Measurements from ENCODE around the gene CNIH3. TPM values are rescaled to one million over a fixed set of nuclear protein-coding genes. Genes with fewer than 3 reads are reported as not detected.

Gene CNIH3
- total RNA-seq, 1 donor from 2014 or later = 2.5 TPM

DNA sequence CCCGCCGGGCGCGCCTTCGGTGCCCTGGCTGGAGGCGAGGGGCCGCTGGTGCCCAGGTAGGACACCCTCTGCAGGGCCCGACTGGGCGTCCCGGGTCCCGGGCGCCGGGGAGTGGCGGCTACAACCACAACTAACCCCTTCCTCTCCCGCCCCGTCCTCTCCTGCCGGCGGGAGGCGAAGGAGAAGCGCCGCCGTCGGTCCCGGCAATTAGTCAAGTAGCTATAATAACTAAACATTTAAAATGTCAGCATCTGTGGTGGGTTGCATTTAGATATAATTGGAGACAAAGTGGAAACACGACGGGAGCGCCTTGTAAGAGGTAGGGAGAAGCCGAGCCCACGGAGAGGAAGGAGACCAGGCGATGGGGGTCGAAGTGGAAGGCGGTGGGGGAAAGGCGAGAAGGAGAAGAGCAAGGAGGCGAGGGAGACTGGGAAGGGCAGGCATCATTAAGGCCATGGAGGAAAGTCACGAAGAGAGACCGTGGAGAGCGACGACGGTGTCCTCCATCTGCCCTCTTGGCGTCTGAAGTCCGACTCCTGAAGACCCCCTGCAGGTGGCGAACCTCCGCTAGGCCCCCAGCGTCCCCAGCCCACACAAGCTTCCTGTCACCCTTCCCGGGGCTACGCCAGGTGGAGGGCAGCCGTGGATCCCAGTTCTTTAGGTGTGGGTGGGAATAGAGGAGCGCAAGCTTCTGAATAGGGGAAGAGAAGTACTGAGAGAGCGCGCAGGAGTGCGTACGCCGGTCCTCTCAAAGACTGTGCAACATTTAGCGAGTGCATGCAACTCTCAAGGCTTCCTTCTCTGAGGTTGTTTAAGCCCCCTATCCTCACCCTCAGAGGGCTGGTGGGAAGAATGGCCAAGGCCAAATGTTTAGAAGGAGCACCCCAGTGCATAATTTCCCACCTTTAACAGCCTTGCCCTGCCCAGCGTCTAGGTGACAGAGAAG is 1.6 kb downstream of the CNIH3 start:
- Mint-ChIP-seq H3K9me3 (peaks cover 2% of the 10 kb centered on the region), H3K4me3 (peak overlapping the region; percentile 74), H3K36me3 (no peaks in the 10 kb centered on the region), H3K4me1 (peaks cover 11% of the 10 kb centered on the region), H3K27ac (no peak overlapping the region), H3K27me3 (ENCODE audit: insufficient read depth, low read depth) (peaks cover 50% of the 10 kb centered on the region)
- TF ChIP-seq EZH2phosphoT487 (IDR thresholded peaks at IDR 0.05) (peak; percentile 99), EZH2 (IDR thresholded peaks at IDR 0.05) (peak; percentile 100)
- TF ChIP-seq, protein P1, sequence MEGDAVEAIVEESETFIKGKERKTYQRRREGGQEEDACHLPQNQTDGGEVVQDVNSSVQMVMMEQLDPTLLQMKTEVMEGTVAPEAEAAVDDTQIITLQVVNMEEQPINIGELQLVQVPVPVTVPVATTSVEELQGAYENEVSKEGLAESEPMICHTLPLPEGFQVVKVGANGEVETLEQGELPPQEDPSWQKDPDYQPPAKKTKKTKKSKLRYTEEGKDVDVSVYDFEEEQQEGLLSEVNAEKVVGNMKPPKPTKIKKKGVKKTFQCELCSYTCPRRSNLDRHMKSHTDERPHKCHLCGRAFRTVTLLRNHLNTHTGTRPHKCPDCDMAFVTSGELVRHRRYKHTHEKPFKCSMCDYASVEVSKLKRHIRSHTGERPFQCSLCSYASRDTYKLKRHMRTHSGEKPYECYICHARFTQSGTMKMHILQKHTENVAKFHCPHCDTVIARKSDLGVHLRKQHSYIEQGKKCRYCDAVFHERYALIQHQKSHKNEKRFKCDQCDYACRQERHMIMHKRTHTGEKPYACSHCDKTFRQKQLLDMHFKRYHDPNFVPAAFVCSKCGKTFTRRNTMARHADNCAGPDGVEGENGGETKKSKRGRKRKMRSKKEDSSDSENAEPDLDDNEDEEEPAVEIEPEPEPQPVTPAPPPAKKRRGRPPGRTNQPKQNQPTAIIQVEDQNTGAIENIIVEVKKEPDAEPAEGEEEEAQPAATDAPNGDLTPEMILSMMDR (IDR thresholded peaks at IDR 0.05) = no peak
- Histone ChIP-seq H2AFZ (replicated peaks) (peak overlapping the region; percentile 98), H3F3A (ENCODE audit: low read depth) (peaks cover 23% of the 10 kb centered on the region), H3K79me2 (ENCODE audit: low read depth) (no peaks in the 10 kb centered on the region), H3K27me3 (peaks cover 90% of the 10 kb centered on the region), H3K9me3 (ENCODE audit: low read depth) (no peaks in the 10 kb centered on the region), H4K20me1 (ENCODE audit: low read depth) (peaks cover 16% of the 10 kb centered on the region), H3K36me3 (no peaks in the 10 kb centered on the region), H3K9ac (no peak overlapping the region), H3K4me1 (peaks cover 9% of the 10 kb centered on the region), H3K4me3 (peak overlapping the region; percentile 64), H3K4me2 (peak overlapping the region; percentile 92), H3K27ac (no peak overlapping the region)
- DNase-seq (ENCODE audit: low spot score) = peak; percentile 38

DNA sequence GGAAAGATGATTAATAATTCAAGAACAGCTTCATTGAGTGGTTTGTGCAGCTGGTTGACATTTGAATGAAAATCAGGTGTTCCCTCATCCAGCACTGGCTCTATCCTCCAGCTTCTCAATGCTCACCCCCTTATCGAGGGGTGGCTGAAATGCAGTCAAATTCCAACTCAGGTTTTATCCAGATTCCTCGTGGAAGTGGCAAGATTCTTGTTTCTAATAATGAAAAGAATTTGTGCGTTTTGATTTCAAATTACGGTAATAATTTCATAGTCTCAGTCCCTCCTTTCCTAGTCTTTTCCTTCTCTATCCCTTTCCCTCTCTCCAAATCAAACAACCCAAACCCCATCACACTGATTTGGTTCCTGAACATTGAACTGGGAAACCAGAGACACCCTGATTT is 3.1 kb downstream of the CNIH3 start:
- H3F3A ChIP-seq (ENCODE audit: low read depth) = peaks cover 23% of the 10 kb centered on the region
- Mint-ChIP-seq H3K9me3 (peaks cover 2% of the 10 kb centered on the region), H3K27me3 (ENCODE audit: insufficient read depth, low read depth) (peaks cover 50% of the 10 kb centered on the region), H3K27ac (no peak overlapping the region), H3K36me3 (no peaks in the 10 kb centered on the region), H3K4me1 (peaks cover 14% of the 10 kb centered on the region), H3K4me3 (no peak overlapping the region)
- DNase-seq (ENCODE audit: low spot score) = no peak
- no peak overlapping the region for H3K27ac ChIP-seq
- H3K4me1 ChIP-seq = peaks cover 9% of the 10 kb centered on the region
- no peaks in the 10 kb centered on the region for H3K36me3 ChIP-seq
- H2AFZ ChIP-seq (replicated peaks) = no peak overlapping the region
- no peaks in the 10 kb centered on the region for H3K9me3 ChIP-seq (ENCODE audit: low read depth)
- no peak overlapping the region for H3K4me2 ChIP-seq
- H3K9ac ChIP-seq = no peak overlapping the region
- TF ChIP-seq EZH2phosphoT487 (IDR thresholded peaks at IDR 0.05) = no peak
- H3K79me2 ChIP-seq (ENCODE audit: low read depth) = no peaks in the 10 kb centered on the region
- peaks cover 16% of the 10 kb centered on the region for H4K20me1 ChIP-seq (ENCODE audit: low read depth)
- H3K4me3 ChIP-seq = no peak overlapping the region
- H3K27me3 ChIP-seq = peaks cover 75% of the 10 kb centered on the region

DNA sequence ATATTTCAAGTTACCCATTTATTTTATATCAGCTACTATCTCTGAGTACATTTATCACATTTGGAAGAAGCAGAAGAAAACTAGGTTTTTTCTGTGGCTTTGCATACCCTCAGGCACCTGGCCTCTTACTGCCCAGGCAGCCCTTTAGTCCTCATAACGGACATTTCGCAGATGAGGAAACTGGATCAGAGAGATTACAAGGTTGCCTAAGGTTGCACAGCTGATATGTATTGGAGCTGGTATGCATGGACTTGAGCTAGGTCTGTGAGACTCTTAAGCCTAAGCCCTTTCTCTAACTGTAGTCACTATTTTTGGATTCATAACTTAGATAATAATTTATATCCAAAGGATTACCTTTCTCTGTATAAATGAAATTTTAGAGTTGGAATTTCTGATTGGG is 4.0 kb downstream of the CNIH3 start:
- H3K9me3 Mint-ChIP-seq = peaks cover 2% of the 10 kb centered on the region
- Histone ChIP-seq H2AFZ (replicated peaks) (no peak overlapping the region), H3K4me1 (peaks cover 9% of the 10 kb centered on the region), H3K4me2 (no peak overlapping the region), H3K36me3 (no peaks in the 10 kb centered on the region), H3K79me2 (ENCODE audit: low read depth) (no peaks in the 10 kb centered on the region), H3K27ac (no peak overlapping the region), H3K9me3 (ENCODE audit: low read depth) (no peaks in the 10 kb centered on the region), H3F3A (ENCODE audit: low read depth) (peaks cover 21% of the 10 kb centered on the region), H3K27me3 (peaks cover 66% of the 10 kb centered on the region), H4K20me1 (ENCODE audit: low read depth) (peaks cover 16% of the 10 kb centered on the region), H3K4me3 (no peak overlapping the region), H3K9ac (no peak overlapping the region)
- peaks cover 49% of the 10 kb centered on the region for H3K27me3 Mint-ChIP-seq (ENCODE audit: insufficient read depth, low read depth)
- peaks cover 14% of the 10 kb centered on the region for H3K4me1 Mint-ChIP-seq
- H3K36me3 Mint-ChIP-seq = no peaks in the 10 kb centered on the region
- H3K27ac Mint-ChIP-seq = no peak overlapping the region
- TF ChIP-seq, protein P1 (IDR thresholded peaks at IDR 0.05) = no peak
- TF ChIP-seq EZH2 (IDR thresholded peaks at IDR 0.05) (no peak), EZH2phosphoT487 (IDR thresholded peaks at IDR 0.05) (no peak)
- H3K4me3 Mint-ChIP-seq = no peak overlapping the region
- no peak for DNase-seq (ENCODE audit: low spot score)
